Peyer's patch (tissue), 4 donors: ENCODE data around the gene RBMS1. TPM values are rescaled to one million over a fixed set of nuclear protein-coding genes. Genes with fewer than 3 reads are reported as not detected.

Source experiments
- DNase-seq, 3 donors: peaks; one replicate each; pipeline ENCODE4 v3.0.0-alpha.2; 2017 to 2019
- H3K27ac ChIP-seq, 4 donors: fragments of 200-600 bp; sonication (generic); one replicate each; pipeline ENCODE4 v1.5.1; 2016 to 2019
- H3K27me3 ChIP-seq, 2 donors: fragments of 200-600 bp; sonication (generic); one replicate each; pipeline ENCODE4 v1.5.1; 2019
- H3K36me3 ChIP-seq, 3 donors: fragments of 200-600 bp; sonication (generic); one replicate each; pipeline ENCODE4 v1.5.1; 2016 to 2019
- H3K4me1 ChIP-seq, 4 donors: fragments of 200-600 bp; sonication (generic); one replicate each; pipeline ENCODE4 v1.5.1; 2016 to 2019
- H3K4me3 ChIP-seq, 4 donors: fragments of 200-600 bp; sonication (generic); 1 replicate in 3 of 4; 2 replicates in 1 of 4; pipeline ENCODE4 v1.5.1; 2016 to 2019; ENCODE audit warnings: mild to moderate bottlenecking in 1 of 4
- H3K9me3 ChIP-seq, 4 donors: fragments of 200-600 bp; sonication (generic); one replicate each; pipeline ENCODE4 v1.5.1; 2016 to 2019; ENCODE audit warnings: mild to moderate bottlenecking in 1 of 4
- POLR2A ChIP-seq, 2 donors: fragments of 450-650 bp; IDR thresholded peaks; one replicate each; pipeline ENCODE4 v1.5.1; 2017; ENCODE audit warnings: antibody characterized with exemption in 2 of 2, mild to moderate bottlenecking in 2 of 2, moderate library complexity in 2 of 2
- total RNA-seq, 4 donors: library from RNA; depleted of rRNA; stranded (reverse); fragments of >200 nt; gene quantifications; one replicate each; pipeline ENCODE4 v1.1.0, GENCODE V29; 2016
- TF ChIP-seq, protein P1 (sequence below), 6 experiments: fragments of 450-650 bp in 4 of 6; fragments of 200-600 bp in 2 of 6; sonication (generic) in 1 of 6; IDR thresholded peaks; one replicate each; pipeline ENCODE4 v1.5.1; 2017 to 2019; ENCODE audit warnings: antibody characterized with exemption in 6 of 6, mild to moderate bottlenecking in 3 of 6, moderate library complexity in 1 of 6

RBMS1 gene
- total RNA-seq, 4 donors from 2014 or later = 10.5 to 41.3 (median 18.5) TPM

DNA sequence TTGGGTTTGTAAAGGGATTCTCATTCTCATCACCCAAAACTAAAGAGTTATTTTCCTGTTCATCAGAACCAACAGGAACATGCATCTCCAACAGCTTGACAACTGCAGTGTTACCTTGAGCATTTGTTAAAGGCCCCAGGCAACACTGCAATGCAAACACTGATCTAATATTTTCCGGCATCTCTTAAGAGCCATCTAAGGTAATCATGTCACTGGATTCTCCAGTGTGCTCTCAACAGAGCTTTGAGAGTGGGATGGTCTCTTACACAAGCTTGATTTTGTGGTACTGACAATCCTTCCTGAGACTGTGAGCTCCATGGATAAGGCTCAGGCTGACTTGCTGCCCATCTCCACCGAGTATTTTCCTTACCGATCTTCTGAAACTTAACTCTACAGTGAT lies 203.0 kb downstream of the RBMS1 start:
- H3K27me3 ChIP-seq = no peaks in the 10 kb centered on the region
- no peak for DNase-seq

DNA sequence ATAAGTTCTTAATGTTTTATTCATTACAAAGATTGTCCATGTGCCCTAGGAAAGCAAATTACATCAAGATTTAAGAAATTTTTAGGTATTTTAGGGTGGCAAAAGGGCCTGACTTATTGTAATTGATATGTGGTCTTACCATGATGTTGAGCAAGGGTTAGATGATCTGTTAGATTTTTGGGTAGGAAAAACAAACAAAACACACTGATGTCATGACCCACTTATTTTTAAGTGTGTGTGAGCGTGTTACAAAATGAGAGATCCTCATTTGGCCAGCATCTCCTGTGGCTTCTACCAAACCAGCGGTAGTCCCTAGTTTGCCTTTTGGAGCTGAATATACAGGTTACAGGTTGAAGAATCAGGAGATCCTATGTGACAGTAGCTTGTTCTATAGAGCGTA lies 203.8 kb downstream of the RBMS1 start:
- Histone ChIP-seq H3K27ac (no peak overlapping the region), H3K4me3 (no peak overlapping the region), H3K27me3 (no peaks in the 10 kb centered on the region), H3K36me3 (peaks cover 0 to 5% (median 0%) of the 10 kb centered on the region in 3 donors), H3K9me3 (no peaks in the 10 kb centered on the region), H3K4me1 (peaks cover 0 to 8% (median 0%) of the 10 kb centered on the region in 4 donors)
- no peak for TF ChIP-seq POLR2A (IDR thresholded peaks at IDR 0.05)
- TF ChIP-seq, protein P1, sequence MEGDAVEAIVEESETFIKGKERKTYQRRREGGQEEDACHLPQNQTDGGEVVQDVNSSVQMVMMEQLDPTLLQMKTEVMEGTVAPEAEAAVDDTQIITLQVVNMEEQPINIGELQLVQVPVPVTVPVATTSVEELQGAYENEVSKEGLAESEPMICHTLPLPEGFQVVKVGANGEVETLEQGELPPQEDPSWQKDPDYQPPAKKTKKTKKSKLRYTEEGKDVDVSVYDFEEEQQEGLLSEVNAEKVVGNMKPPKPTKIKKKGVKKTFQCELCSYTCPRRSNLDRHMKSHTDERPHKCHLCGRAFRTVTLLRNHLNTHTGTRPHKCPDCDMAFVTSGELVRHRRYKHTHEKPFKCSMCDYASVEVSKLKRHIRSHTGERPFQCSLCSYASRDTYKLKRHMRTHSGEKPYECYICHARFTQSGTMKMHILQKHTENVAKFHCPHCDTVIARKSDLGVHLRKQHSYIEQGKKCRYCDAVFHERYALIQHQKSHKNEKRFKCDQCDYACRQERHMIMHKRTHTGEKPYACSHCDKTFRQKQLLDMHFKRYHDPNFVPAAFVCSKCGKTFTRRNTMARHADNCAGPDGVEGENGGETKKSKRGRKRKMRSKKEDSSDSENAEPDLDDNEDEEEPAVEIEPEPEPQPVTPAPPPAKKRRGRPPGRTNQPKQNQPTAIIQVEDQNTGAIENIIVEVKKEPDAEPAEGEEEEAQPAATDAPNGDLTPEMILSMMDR (IDR thresholded peaks at IDR 0.05) = no peak
- no peak for DNase-seq

More for the DNA sequence above, 203.0 kb downstream of the RBMS1 start:
- H3K4me3 ChIP-seq = no peak overlapping the region
- no peaks in the 10 kb centered on the region for H3K9me3 ChIP-seq
- no peaks in the 10 kb centered on the region for H3K36me3 ChIP-seq
- TF ChIP-seq, protein P1 (IDR thresholded peaks at IDR 0.05) = no peak
- no peak for TF ChIP-seq POLR2A (IDR thresholded peaks at IDR 0.05)
- H3K4me1 ChIP-seq = peaks cover 0 to 15% (median 0%) of the 10 kb centered on the region in 4 donors
- H3K27ac ChIP-seq = no peak overlapping the region

DNA sequence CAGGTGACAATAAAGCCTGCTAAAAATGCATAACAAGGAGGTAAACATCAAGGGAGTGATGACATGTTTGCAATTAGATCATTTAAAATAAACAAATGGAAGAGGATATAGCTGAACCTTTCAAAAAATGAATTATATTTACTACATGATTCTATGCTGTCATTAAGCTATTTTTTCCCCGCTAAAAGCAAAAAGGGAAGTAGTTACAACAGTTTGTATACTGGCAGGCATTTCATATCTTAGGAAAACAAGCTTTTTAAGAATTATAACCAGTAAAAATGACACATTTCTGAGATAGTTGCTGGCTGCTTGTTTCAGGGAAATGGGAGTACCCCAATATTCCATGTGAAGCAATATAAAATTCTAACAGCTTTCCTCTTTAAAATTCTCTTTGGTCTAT lies 204.5 kb downstream of the RBMS1 start:
- no peak overlapping the region for H3K27ac ChIP-seq
- H3K4me1 ChIP-seq = peaks cover 0 to under 1% (median 0%) of the 10 kb centered on the region in 4 donors
- H3K36me3 ChIP-seq = peaks cover 0 to 12% (median 0%) of the 10 kb centered on the region in 3 donors
- H3K4me3 ChIP-seq = no peak overlapping the region
- no peaks in the 10 kb centered on the region for H3K27me3 ChIP-seq
- TF ChIP-seq POLR2A (IDR thresholded peaks at IDR 0.05) = no peak
- TF ChIP-seq, protein P1 (IDR thresholded peaks at IDR 0.05) = no peak
- no peaks in the 10 kb centered on the region for H3K9me3 ChIP-seq
- no peak for DNase-seq

DNA sequence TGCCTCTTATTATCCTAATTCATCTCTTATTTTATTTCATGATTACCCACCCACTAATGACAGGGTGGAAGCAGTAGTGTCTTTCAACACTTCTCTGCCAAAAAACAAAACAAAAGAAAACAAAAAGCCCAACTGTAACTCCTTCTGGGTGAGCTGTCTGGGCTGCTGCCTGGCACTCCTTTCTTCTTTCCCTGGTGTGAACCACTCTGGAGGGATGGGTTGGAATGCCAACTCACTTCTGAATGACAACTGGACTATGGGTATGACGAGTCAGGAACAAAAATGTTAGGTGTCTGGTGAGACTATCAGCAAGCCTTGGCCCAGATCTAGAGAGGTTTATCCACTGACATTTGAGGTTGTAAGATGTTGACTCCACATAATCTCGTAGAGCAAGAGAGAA lies 205.3 kb downstream of the RBMS1 start:
- H3K27ac ChIP-seq = no peak overlapping the region
- H3K9me3 ChIP-seq = no peaks in the 10 kb centered on the region
- H3K4me1 ChIP-seq = no peaks in the 10 kb centered on the region
- TF ChIP-seq POLR2A (IDR thresholded peaks at IDR 0.05) = no peak
- TF ChIP-seq, protein P1 (IDR thresholded peaks at IDR 0.05) = no peak
- H3K27me3 ChIP-seq = no peaks in the 10 kb centered on the region
- H3K36me3 ChIP-seq = peaks cover 0 to 14% (median 0%) of the 10 kb centered on the region in 3 donors
- no peak for DNase-seq
- no peak overlapping the region for H3K4me3 ChIP-seq

DNA sequence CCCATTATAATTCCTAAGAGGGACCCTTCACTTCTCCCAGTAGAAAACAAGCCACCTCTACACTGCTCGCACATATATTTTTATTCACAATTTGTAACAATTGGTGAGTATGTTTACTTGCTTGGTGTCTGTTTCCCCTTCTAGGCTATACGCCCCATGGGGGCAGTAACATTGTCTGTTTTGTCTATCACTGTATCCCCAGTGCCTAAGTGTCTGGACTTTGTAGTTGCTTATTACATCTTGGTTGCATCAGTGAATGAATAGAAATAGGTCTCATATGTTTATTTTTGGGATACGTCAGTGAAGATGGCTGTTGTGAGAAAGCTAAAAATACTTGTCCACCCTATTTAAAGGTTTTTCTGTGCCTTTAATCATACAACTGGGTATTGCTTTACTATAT lies 206.1 kb downstream of the RBMS1 start:
- Histone ChIP-seq H3K4me1 (no peaks in the 10 kb centered on the region), H3K9me3 (no peaks in the 10 kb centered on the region), H3K36me3 (peaks cover 0 to 14% (median 0%) of the 10 kb centered on the region in 3 donors), H3K27ac (no peak overlapping the region), H3K27me3 (no peaks in the 10 kb centered on the region), H3K4me3 (no peak overlapping the region)
- TF ChIP-seq, protein P1 (IDR thresholded peaks at IDR 0.05) = no peak
- no peak for TF ChIP-seq POLR2A (IDR thresholded peaks at IDR 0.05)
- no peak for DNase-seq

DNA sequence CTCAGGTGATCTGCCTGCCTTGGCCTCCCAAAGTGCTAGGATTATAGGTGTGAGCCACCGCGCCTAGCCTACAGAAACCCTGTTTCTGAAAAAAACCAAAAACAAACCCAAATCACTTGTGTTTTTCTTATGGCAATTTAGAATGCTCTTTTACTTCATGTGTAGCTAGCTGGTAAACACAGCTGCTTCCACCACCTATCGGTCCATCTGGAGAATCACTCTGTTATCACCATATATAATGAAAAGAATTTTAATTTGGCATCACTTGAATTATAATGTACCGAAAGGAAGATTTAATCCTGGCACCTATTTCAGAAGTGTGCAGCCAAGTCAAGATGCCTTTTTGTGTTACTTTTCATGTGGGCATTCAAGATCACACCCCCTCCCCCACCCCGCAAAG lies 207.1 kb downstream of the RBMS1 start:
- Histone ChIP-seq H3K4me1 (no peaks in the 10 kb centered on the region), H3K9me3 (no peaks in the 10 kb centered on the region), H3K27me3 (no peaks in the 10 kb centered on the region), H3K27ac (no peak overlapping the region), H3K36me3 (peaks cover 0 to 14% (median 0%) of the 10 kb centered on the region in 3 donors), H3K4me3 (no peak overlapping the region)
- no peak for TF ChIP-seq POLR2A (IDR thresholded peaks at IDR 0.05)
- TF ChIP-seq, protein P1 (IDR thresholded peaks at IDR 0.05) = peak in 4 of 6 experiments; percentile 15 to 57 (median 50)
- DNase-seq = no peak
